ENCODE results near the gene PRPF4.
"Not testable (repeated sequence)": the region's sequence is repeated elsewhere in the genome, so short reads cannot be mapped to it uniquely, and the experiment has no call there.

Gene PRPF4

DNA sequence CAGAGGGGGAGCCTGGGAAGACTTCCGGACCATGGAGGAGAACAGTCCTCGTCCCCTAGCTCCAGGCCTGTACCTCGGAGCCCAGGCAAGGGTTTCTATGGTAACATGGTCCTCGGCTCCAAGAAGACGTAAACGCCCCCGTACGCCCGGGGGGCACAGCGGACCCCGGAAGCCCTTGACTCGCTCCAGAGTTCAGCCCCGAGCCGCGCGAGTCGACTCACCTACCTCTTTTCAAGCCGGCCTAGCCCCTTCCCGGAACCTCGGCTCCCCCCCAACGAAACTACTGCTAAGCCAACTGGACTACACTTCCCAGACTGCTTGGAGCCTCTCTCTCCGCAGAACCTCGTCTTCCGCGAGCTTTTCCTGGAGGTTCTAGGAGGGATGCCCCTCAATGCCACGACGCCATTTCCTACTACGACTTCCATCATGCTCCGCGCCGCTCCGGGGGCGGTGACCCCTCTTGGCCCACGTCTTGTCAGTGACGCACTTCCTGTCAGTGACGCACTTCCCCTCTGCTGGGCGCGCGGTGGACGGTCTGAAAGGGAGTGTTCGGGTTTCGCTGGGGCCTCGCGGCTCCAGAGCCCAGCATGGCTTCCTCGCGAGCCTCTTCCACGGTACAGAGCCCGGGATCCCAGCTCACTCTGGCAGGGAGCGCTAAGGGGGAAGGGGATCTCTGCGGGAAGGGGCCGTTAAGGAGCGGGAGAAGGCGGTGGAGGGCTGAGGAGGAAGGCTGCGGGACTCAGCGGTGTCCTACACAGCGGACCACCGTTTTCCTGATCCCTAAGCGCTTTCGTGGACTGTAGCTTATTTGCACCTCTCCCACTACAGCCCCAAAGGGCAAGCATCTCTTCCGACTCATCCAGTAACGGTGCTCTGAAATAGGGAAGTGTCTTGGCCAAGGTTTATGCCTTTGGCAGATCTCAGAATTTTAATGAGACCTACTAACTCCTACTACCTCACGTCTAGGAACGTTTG is at the start of gene PRPF4, which contains the start of gene CDC26:
Gene PRPF4, plus strand, starts transcription at position 502 of the 975 bp plus-strand sequence. Its CDS starts 86 bp downstream, at position 588.
Gene CDC26, minus strand, starts transcription at position 416 of the 975 bp plus-strand sequence. CDS start 3,065 bp downstream, outside the sequence.
- peak; percentile 95 to 96 for DNase-seq (ENCODE audit: low read depth in 2 of 2)

DNA sequence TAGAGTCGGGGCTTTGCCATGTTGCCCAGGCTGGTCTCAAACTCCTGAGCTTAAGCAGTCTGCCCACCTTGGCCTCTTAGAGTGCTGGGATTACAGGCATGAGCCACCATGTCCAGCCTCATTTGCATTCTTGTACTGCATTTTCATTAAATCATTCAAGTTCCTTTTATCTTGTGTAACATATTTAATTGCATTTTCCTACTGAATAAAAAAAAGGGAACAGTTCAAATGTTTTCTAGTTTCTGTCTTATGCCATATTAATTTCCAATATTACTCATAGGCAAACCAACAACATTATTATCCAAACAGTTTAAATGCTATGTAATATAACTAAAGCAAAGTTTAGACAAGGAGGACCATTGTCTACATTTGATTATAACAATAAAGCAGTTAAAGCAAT is 48.0 kb upstream of the PRPF4 start:
- DNase-seq (ENCODE audit: low read depth in 2 of 2): no peak

DNA sequence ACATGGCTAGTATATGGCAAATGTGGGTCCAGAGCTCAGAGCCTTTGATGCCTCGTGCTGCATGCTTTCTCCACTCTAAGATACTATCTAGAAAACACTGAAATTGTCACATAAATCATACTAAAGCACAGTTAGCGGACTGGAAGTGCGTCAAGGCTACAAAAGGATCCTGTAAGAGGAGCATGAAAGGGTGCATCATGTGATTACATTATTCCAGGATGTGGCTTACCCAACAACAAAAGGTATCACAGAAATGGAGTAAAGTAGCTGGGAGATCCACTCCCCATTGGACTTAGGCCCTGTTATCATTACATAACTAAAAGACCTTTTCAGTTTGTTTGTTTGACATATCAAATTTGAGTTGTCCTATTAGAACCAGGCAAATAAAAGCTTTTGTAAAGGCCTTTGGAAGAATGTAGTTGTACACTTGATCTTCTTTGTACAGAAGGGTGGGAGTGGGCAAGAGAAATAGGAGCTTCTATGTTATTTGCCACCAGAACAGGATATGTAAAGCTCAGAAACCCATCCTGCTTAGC is 47.3 kb upstream of the PRPF4 start:
- DNase-seq (ENCODE audit: low read depth in 2 of 2): no peak

DNA sequence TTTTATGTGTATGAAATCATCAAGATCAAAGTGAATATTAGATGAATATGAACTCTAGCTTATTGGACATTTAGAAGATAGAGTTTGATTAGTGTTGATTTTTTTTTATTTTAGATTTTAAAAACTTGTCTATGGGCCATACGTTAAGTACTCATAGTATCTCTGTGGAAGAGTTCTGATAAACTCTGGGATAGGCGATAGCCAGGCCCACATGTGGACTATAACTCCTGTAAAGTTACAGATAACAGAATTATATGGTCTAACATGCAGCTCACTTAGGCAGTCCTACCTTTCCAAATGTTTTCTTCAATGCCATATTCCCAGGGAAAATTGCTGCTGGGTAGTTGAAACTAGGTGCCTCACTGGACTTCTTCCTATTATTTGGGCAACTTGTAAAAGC is 43.8 kb upstream of the PRPF4 start:
- DNase-seq (ENCODE audit: low read depth in 2 of 2): no peak

- not testable (repeated sequence) for DNase-seq (ENCODE audit: low read depth in 2 of 2)
These were observed 39.7 kb upstream of the PRPF4 start for GRCh38 chr9:113235701-113236255.

GRCh38 chr9:113237026-113237425 is 38.4 kb upstream of the PRPF4 start:
- no peak for DNase-seq (ENCODE audit: low read depth in 2 of 2)

DNA sequence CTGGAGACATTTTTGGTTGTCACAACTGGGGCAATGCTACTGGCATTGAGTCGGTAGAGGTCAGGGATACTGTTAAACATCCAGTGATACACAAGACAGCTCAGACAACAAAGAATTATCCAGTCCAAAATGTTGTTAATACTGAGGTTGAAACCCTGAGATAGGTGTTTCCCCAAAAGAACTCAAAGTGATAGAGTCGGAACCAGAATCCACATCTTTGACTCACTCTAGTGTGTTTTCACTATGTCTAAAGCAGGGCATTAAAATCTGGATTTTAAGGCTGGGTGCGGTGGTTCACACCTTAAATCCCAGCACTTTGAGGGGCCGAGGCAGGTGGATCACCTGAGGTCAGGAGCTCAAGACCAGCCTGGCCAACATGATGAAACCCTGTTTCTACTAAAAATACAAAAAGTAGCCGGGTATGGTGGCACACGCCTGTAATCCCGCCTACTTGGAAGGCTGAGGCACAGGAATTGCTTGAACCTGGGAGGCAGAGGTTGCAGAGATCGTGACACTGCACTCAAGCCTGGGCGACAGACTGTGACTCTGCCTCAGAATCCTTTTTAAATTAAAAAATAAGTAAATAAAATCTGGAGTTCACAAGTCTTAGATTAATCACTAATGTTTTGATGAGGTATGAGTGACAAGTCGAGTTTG is 37.1 kb upstream of the PRPF4 start:
- DNase-seq (ENCODE audit: low read depth in 2 of 2): no peak

DNA sequence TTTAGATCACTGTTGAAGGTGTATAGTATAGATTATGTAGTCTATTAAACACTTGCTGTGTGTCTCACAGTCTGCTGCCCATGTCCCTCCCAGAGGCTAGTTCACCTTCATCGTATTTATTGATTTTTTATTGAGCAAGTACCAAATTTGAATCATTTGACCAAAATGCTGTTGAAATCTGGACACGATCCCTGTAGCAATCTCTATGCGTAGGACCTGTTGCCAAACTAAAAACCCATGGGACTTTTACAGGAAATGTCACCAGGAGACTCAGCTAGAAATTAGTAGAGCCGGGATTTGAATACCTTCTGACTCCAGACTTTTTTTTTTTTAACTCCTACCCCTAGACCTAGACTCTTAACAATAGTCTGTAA is 36.6 kb upstream of the PRPF4 start:
- DNase-seq (ENCODE audit: low read depth in 2 of 2): no peak

DNA sequence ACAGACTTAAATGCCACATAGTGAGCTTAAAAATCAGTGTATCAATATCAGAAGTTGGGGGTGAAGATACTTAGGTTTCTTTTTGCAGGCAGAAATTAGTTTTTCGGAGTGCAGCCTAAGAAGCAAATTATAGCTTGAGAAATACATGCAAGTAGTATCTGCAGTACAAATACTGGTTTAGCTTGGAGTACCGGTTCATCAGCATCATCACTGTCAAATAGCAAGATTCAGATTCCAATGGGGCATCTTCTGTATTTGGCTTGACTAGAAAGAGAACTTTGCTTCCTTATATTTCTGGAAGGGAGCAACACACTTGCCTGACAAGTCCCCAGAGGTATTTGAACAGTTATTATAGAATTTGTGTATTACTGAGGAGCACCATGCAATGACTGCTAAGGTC is 34.3 kb upstream of the PRPF4 start:
- no peak for DNase-seq (ENCODE audit: low read depth in 2 of 2)

DNA sequence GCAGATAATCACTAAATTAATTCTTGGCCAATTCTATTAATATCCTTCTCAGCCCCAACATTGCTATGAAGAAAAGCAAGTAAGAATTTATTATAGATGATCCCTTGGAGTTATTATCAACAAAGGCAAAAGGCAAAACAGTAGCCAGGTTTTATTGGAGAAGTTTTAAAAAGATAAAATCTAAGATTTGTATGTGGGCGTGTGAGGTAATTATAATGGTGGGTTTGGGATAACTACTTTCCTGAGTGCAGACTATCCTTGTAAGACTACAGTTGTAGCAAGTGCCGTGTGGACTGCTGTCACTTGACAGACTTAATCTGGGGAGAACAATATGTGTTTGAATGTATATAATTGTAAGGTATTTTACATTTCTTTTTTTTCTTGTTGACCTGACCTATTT is 30.9 kb upstream of the PRPF4 start:
- no peak for DNase-seq (ENCODE audit: low read depth in 2 of 2)

DNA sequence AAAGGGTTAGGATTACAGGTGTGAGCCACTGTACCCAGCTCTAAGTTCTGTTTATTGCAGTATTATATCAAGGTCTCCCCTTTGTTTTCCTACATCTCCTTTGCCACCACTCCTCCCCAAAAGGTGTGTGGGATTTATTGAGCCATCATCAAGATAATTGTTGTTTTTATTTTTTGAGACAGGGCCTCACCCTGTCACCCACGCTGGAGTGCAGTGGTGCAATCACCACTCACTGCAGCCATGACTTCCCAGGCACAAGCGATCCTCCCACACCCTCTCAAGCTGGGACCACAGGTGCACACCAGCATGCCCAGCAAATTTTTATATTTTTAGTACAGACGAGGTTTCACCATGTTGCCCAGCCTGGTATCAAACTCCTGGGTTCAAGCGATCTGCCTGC is 29.6 kb upstream of the PRPF4 start:
- no peak for DNase-seq (ENCODE audit: low read depth in 2 of 2)

DNA sequence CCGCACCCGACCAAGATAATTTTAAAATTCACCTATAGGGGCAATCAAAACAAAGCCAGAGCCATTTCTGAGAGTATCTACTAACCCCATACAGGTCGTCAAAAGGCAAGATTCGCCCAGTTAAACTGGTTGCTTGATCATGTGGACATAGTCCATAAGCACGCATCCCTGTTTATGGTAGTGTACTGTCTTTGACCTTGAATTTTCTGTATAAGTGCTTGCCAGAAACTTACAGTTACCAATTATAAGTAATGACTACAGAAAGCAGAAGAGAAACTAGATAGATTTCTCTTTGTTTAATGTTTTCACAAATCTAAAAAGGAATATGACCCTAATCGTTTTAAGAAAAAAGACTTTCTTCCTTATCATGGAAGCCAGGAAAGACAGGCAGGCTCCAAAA is 28.5 kb upstream of the PRPF4 start:
- no peak for DNase-seq (ENCODE audit: low read depth in 2 of 2)

DNA sequence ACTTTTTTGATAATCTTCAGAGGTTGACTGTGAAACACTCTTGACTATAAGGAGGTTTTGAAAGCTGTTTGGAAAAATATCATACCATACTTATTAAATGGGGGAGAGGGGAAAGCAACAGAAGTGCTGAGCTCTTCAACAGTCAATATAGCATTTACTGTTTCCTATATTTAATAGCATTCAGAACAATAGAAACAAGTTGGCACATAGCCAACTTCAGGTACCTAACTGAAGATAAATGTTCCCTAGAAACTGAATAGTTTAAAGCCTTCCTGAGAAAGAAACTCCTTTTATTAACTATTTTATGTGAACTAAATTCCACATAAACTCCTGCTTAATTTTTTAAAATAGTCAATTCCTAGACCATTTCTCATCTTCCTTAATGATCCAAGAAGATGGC is 27.8 kb upstream of the PRPF4 start:
- DNase-seq (ENCODE audit: low read depth in 2 of 2): no peak

GRCh38 chr9:113249661-113250060 is 25.8 kb upstream of the PRPF4 start:
- not testable (repeated sequence) for DNase-seq (ENCODE audit: low read depth in 2 of 2)

- DNase-seq (ENCODE audit: low read depth in 2 of 2): no peak
These were observed 24.7 kb upstream of the PRPF4 start for GRCh38 chr9:113250807-113251206.

DNA sequence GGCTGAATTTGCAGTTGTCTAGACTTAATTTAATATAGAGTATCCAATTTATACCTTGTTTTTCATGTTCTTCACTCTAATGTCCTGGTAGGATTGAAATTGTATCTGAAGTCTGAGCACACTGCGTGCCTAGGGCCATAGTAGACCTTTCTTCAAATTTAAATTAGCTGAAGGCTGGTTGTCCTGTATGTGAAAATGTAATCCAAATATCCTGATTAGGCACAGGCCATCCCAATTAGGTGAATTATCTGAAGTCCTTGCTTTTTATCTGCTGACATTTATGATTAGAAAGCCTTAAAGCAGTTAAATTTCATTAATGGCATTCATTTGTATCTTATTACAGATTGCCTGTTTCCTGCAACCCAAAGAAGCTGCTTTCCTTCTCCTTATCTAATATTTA is 20.5 kb upstream of the PRPF4 start:
- DNase-seq (ENCODE audit: low read depth in 2 of 2): no peak

DNA sequence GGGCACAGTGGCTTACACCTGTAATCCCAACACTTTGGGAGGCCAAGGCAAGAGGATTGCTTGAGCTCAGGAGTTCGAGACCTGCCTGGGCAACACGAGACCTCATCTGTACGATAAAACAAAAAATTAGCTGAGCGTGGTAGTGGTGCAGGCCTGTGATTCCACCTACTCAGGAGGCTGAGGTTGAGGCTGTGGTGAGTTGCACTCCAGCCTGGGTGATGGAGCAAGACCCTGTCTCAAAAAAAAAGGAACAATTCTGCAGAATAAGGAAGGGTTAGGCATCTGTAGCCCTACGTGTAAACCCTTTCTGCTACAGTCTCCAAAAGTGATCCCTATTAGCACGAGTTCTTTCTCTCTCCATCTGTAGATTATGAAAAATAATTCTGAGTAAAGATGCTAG is 20.0 kb upstream of the PRPF4 start:
- no peak for DNase-seq (ENCODE audit: low read depth in 2 of 2)

- no peak for DNase-seq (ENCODE audit: low read depth in 2 of 2)
These were observed 17.6 kb upstream of the PRPF4 start for GRCh38 chr9:113257863-113258262.

GRCh38 chr9:113258282-113258681 is 17.2 kb upstream of the PRPF4 start:
- DNase-seq (ENCODE audit: low read depth in 2 of 2): no peak

DNA sequence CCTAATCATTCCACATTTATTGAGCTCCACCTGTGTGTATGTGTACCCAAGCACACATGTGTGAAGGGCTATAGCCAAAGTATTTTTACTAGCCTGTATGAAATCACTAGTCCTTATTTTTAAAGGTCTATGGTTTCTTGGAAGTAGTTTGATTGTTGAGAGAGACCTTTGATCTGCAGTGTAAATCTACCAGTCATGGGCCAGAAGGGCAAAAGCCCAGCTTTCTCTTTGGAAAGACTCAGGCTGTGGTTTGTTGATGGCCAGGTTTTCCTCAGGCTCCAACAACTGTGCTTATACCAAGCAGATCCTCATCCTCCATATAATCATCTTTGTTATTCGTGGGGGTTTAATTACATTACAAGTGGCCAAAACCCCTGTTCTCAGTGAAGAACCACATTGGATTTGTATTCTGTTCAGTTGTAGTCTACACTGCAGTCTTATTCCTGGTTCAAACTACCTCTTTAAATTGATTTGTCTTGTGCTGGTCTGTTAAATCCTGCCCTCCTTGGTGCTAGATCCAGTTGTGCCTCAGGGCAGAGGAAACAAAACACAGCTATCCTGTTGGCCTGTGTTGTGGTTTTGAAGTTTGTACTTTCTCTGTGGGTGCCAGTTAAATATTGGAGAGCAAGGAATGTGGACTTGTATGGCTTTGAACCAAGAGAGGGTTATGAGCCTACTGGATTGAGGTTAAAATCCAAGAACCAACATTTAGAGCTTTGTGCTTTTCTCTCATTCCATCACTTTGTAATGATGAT is 13.4 kb upstream of the PRPF4 start:
- DNase-seq (ENCODE audit: low read depth in 2 of 2): no peak

- no peak for DNase-seq (ENCODE audit: low read depth in 2 of 2)
These were observed 9.3 kb upstream of the PRPF4 start for GRCh38 chr9:113266174-113266573.
